ENCODE measurements around the gene WNT1.

WNT1 gene

DNA sequence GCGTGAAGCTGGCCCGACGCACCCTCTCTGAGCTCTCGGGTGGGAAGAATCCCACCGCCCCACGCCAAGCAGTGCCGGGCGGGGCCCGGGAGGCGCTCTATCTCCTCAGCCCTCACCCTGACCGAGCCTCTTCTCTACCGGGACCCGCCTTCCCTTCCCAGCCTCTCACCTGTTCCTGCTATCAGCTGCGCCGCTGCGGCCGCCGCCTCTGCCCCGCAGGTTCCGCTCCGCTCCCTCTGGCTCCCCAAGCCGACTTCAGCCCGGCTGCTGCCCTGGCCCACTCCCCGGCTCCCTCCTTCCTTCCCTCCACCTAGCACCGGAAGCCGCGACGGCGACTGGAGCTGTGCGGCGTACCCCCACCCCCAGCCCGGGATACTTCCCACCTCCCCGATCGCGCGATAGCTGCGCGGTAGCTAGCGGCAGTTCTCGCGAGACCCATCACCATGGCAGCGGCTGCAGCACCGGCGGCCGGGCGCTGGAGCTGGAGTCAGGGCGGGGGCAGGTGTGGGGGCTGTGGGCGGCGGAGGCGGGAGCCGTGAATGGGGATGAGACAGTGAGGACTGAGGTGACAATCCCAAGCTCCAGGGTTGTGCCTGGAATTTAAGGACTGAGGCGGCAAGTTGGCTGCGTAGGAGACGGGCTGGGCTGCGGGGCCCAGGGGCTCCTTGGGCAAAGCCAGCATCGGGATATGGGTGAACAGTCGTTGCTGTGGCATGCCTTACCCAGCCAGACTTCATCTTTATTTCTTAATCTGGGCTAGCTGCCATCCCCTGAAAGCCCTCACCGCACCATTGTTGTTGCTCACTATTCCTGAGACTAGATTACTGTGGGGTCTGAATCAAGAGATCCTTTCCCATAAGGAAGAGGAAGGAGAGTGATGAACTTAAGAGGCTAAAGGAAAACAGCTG is 20.7 kb upstream of the WNT1 start, which contains the start of gene ARF3:
ARF3 (minus strand) TSS at position 347 of the 908 bp plus-strand sequence. CDS start 16,392 bp downstream, outside the sequence.
- intact Hi-C loops (cut with DNase I): no loop called here
- peak; percentile 80 to 98 (median 94) for DNase-seq

DNA sequence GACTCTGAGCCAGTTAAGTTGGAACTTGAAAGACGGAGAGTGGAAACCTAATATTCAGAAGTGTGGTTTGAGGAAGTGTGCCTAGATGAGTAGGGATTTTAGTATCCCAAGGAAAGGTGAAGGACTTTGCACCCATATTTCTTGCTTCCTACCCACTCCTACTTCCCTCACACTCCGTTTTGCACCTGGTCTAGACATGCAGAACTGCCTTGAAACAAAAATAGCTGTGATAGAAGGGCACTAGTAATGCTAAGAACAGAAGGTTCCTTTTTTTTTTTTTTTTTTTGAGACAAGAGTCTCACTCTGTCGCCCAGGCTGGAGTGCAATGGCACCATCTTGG is 20.1 kb upstream of the WNT1 start:
- DNase-seq: no peak
- intact Hi-C loops (cut with DNase I): no loop called here

DNA sequence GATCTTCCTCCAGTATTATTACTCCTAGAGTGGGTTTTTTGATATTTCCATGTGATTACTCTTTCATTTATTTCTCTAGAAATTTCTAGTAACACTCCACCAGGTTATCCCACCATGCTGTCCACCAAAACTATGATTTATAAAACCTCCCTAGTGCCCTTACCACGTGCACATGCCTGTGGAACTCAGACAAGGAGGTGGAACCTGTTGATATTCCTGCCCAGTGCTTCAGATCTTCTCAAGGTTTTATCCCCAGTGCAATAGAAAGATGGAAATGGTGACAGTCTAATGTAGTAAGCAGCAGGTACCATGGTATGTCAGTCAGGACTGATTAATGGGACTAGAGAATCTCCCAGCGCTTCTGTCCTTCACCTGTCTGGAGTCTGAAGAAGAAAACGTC is 17.3 kb upstream of the WNT1 start:
- intact Hi-C loops (cut with DNase I): no loop called here
- DNase-seq: no peak

DNA sequence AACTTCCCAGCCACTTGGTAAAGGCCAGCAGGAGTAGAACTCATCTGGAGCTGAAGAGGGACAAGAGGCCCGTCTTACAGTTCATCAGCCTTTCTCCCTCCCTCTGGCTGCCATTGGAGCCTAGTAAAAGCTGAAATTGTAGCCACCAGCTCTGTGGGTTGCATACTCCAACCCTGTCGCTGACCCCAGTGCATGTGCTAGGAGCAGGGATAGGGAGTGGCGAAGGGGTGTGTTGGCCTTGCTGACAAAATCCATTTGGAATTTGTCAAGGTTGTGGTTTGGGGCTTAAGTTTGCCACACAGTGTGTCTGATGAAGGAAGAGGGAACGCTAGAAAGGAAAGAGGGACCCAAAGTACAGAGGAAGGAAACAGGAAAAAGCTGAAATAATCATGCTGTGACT is 16.8 kb upstream of the WNT1 start:
- DNase-seq: no peak
- intact Hi-C loops (cut with DNase I): no loop called here

DNA sequence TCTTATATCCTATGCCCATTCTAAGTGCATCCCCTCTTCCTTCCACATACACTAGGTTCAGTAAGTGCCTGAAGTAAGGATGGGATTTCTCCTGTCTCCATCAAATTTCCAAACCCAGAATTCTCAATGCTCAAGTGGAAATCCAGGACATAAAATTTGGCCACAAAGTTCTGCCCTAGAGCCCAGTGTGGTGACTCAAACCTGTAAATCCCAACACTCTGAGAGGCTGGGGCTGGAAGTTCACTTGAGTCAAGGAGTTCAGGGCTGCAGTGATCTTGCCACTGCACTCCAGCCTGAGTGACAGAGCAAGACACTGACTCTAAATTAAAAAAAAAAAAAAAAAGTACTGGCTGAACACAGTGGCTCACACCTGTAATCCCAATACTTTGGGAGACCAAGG is 16.3 kb upstream of the WNT1 start:
- no peak for DNase-seq
- intact Hi-C loops (cut with DNase I): no loop called here

DNA sequence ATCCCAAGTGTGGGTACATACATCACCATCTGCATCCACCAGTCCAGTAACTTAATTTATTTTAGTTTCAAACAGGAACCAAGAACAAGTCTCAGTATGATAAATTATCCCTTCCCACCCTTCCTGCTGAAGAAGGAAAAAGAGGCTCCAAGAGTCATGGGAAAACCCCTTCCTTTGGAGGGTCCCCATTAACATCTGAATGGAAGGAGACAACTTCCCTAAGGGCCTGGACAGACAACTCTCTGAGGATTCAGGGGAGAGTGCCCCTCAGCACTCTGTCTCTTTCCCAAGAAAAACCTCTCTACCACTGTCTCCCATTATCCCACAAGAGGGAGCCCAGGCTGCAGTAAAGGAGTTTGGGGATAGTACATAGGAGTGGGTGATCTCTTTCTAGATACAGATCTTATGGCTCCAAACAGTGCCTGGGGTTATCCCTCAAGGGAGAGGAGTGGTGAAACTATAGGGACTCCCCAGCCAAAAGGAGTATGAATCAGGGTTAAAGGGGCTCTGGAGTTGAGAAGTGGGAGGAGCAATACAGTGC is 12.8 kb upstream of the WNT1 start:
- intact Hi-C loops (cut with DNase I): no loop called here
- peak in 8 of 42 donors; percentile 23 to 65 (median 42) for DNase-seq

DNA sequence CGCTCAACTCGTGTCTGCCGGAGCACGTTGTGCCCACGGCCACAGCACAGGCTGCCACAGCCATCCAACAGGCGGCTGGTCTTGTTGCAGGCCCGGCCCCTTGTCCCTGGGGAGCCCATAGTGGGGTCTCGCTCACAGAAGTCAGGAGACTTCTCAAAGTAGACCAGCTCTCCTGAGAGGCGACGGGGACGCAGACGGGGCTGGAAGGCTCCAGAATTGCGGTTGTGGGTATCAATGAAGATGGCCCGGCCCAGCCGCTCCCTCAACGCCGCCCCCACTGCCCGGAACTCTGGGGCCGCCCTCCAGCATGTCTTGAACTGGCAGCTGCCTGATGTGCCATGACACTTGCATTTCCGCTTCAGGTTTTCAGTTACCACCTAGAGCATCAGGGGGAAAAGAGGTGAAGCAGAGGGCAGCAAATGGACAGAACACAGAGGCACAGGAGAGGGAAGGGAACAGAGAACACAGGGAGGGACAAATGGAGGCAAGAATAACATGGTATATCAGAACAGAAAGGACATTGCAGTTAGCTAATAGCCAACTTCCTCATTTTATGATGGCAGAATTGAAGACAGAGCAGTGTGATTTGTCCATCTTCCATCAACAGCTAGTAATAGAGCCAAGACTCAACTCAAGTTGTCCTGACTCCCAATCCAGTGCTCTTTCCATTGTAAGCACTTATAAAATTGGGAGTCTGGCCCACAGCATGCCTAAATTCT is 11.8 kb upstream of the WNT1 start:
- DNase-seq: no peak
- intact Hi-C loops (cut with DNase I): no loop called here

DNA sequence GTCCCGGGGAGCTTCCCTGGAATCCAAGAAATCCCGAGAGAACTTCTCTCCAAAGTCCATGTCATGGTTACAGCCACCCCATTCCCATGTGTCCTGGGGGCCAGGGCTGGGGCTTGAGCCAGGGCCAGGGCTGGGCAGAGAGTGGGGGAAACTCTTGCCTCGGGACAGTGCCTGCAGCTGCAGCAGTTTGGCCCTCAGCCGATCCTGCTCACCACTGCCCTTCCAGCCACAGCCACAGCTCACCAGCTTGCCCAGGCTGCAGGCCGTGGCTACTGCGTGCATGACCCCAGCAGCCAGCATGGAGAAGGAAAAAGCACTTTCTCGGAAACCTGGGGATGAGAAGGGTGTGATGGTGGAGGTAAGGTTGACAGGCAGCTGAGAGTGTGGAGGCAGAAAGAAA is 10.1 kb upstream of the WNT1 start:
- peak in 1 of 42 donors; percentile 28 for DNase-seq
- intact Hi-C loops (cut with DNase I): no loop called here

DNA sequence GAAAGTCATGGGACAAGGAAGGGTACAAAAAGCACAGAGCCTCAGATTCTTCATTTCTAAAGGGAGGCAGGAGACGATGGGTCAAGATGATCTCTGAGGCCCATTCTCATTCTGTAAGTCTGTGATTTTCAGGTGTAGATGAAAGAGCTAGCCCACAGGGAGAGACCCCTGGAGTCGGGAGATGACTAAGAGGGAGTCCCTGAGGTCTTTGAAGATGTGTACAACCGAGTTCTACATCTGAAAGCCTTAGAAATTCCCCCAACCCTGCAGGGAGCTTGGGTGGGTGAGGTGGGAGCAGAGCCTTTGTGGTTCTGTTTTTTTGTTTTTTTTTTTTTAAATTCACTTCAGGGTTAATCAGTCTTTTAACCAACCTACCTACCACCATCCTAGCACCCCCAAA is 9.7 kb upstream of the WNT1 start:
- intact Hi-C loops (cut with DNase I): no loop called here
- no peak for DNase-seq

DNA sequence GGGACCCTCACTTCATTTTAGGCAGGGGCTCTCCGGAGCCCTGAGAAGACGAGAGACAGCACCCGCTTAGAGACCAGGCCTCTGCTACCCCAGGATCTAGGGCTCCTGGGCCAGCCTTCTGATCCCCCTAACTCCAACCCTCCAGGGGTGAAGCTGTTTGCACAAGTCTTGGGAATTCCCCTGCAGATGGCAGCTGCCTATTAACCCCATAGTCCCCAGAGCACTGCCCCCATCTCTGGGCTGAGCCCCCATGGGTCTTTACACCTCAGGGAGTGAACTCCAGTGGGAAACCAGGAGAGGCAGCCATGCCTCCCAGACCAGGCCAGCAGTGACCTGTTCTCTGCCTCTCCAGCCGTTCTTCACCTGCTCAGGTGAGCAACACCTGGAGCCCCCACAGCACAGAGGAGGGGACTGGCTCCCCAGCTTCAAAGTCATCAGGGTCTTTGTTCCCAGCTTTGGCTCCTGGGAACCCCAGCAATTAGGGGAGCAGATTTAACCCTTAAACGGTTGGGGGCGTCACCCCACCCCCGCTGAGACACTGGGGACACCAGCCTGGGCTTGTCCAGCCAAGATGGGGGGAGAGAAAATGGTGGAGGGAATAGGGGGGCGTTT is 8.9 kb upstream of the WNT1 start:
- intact Hi-C loops (cut with DNase I): no loop called here
- DNase-seq: no peak

DNA sequence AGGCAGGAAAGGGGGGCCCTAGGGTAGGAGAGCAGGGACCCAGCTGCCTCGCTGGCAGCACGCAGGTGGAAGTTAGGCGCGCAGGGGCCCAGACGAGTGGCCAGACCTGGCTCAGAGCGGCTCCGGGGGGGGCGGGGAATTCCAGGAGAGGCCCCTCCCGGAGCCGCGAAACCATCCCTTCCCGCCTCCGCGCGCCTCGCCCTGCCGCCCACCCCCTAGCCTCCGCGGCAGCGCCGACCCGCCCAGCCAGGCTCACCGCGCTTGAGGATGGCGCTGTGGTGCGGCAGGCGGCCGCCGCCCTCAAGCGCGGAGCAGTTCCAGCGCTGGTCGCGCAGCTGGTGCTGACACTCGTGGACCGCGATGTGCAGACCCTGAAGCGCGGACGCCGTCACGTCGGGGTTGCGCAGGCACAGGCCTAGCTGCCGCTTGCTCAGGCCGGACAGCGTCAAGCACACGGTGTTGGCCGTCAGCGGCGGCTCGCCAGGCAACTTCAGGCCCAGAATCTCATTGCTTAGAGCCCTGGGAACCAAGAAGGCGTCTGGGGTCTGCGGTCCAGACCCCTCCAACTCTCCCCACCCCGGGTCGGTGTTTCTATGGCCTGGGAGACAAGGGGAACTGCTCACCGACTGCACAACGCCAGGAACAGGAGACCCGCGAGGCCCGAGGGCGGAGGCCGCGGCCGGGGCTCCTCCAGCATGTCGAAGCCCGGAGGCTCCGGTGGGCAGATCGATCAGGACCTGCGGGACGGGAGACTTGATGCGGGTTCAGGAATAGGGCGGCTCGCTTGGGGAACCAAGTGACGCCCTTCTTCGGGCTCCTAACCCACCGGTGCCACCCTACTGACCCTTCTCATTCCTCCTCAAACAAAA is 8.1 kb upstream of the WNT1 start:
- DNase-seq: peak in 32 of 42 donors; percentile 15 to 78 (median 56)
- intact Hi-C loops (cut with DNase I): no loop called here

DNA sequence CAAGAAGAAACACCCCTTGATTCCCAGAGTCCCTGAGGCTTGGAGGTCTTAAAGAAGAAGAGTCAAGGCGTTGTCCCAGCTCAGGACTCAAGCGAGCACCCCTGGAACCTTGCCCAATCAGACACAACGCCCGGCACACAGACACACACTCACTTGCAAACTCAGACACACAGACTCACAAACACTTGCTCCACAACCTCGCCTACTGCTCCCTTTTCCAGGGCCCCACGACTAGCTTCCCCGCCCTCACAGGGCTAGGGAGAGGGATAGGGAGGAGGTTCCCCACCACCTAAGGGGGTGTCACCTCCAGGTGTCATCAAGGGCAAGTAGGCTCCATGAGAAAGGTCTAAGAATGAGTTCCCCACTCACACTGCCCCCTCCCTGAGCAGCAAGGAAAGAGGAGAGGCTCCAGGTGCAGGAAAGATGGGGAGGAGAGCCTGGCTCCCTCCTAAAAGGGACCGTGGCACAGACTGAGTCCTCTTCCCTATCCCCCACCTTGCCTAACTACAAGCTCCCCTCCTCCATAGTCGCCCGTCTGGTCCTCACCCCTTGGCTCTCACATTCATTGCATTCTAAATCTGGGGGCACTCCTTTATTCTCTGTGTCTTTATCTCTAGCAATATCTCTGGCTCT is 7.3 kb upstream of the WNT1 start:
- intact Hi-C loops (cut with DNase I): no loop called here
- no peak for DNase-seq

DNA sequence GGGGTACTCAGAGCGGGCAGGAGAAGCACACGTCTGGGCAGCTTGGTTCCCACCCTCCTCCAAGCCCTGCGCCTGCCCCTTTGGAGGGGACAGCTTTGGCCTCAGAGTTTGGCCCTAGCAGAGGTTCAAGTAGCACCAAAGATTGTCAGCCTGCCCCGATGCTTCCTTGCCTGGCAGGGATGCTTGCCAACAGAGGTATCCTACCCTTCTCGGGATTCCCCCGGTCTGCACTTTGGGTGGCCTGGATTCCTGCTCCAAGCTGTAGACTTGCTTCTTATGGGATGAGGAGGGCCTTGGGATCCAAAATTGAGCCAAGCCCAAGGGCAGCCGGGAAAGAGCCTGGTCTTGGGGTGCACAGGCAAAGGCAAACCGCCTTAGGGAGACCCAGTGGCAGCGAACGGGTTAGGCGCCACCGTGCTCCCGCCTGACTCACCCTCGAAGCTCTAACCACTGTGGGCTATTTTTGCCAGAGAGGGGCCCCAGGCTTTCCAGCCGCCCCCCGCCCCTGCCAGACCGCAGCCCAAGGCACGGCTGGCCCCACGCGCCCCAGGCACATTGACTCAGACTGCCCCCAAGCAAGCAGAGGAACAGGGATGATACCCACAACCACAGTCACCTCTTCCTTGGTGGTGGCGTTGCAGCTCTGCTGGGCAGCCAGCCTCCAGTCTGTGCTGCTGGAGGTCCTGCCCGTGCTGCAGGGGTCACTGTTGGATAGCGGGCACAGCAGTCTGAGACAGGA is 5.7 kb upstream of the WNT1 start:
- DNase-seq: no peak
- intact Hi-C loops (cut with DNase I): no loop called here

DNA sequence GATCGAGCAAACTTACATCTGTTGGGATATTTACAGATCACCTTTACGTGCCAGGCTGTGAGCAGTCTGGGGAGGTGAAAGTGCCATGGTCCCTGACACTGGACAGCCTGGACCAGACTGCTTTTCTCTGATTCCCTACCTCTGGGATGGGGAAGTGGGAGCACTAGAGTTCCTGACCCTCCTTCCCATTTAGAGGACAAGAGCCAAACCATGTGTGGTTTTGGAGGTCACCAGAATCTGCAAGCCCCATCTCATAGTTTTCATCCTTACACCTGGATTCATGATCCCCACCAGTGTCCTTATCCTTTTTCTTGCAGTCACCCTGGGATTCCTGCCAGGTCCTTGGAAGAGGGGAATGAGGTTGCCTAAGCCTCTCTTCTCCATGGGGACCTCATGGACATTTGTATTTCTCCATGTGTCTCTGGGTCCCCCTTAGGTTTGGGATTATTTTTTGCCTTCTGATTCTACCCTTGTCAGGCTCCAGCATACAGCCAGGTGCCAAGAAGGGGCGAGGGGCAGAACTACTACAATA is 5.1 kb upstream of the WNT1 start:
- intact Hi-C loops (cut with DNase I): no loop called here
- DNase-seq: no peak

DNA sequence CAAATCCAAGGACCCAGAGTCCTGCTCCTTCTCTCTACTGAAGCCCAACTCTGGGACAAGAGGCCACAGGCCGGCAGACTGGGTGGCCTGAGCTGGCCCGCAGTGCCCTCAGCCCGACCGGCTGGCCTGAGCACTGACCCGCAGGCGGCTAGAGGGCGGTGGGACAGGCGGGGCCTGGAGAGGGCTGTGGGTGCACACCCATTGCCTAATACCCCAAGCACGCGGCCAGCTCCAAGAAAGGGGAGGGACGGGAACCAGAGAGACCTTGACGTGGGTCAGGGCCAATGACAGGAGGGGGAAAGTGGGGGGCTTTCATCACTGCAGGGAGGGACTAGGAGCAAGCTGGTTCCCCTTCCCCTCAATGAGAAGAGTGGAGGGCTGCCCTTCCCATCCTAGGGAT is 4.6 kb upstream of the WNT1 start:
- intact Hi-C loops (cut with DNase I): no loop called here
- DNase-seq: no peak

DNA sequence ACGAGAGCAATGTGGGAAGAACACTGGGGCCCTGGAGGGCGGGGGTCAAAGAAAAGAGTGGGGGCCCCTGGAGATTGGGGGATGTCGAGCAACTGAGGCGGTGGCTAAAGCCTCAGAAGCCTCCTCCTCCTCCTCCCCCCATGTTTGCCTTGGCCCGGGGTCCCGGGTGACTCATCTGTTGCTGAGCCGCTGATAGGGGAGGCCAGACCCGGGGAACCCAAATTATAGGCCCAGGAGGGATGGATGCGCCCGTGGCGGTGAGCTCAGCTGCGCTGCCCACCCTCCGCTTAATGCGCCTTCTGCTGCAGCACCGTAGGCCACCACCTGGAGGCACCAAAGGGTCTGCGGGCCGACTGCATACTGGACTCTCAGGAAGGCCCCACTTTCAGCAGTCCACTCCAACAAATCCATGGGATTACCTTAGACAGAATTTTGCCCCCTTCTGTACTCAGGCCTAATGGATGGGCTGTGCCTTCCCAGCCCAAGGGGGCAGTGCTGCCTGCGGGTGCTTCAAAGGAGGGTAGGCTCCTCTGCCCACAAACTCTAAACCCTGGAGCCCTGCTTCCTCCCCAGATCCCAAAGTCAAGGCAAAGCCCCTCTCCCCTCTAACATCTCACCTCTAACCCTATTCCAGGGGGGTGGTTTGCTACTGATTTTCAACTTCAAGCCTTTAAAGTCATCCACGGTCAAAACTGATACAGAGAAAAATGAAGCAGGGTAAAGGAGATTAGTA is 4.0 kb upstream of the WNT1 start:
- DNase-seq: peak in 8 of 42 donors; percentile 29 to 72 (median 48)
- intact Hi-C loops (cut with DNase I): no loop called here
